HepG2 (cell line): ENCODE data around the gene ITM2B. TPM values are rescaled to one million over a fixed set of nuclear protein-coding genes. Genes with fewer than 3 reads are reported as not detected.
A peak's percentile ranks its signal among the peaks of the same experiment; 100 is the strongest.

Experiments
- GABPB1 ChIP-seq: IDR thresholded peaks from 2 replicates; pipeline ENCODE4 v1.6.1; 2016; ENCODE audit warnings: mild to moderate bottlenecking, missing genetic modification reagents, moderate library complexity, missing compliant biosample characterization
- HNF4A ChIP-seq: sonication (generic); formaldehyde crosslinking; IDR thresholded peaks from 2 replicates; pipeline ENCODE4 v1.4.0; 2020; ENCODE audit warnings: missing genetic modification reagents
- NFE2L2 ChIP-seq: fragments of 150-350 bp; IDR thresholded peaks from 2 replicates; pipeline ENCODE4 v1.6.1; 2014; ENCODE audit warnings: low read length
- RARA ChIP-seq: IDR thresholded peaks from 2 replicates; pipeline ENCODE4 v1.6.1; 2016; ENCODE audit warnings: missing genetic modification reagents, missing compliant biosample characterization
- SAP130 ChIP-seq: IDR thresholded peaks from 2 replicates; pipeline ENCODE4 v1.6.1; 2016; ENCODE audit warnings: low read depth
- XRCC5 ChIP-seq: fragments of 200-400 bp; formaldehyde crosslinking; optimal IDR thresholded peaks from 2 replicates; pipeline ENCODE3; 2017; ENCODE audit warnings: mild to moderate bottlenecking, low read length
- ZNF614 ChIP-seq: IDR thresholded peaks from 2 replicates; pipeline ENCODE4 v1.6.1; 2018; ENCODE audit warnings: missing biosample characterization, missing genetic modification reagents, inconsistent platforms, borderline replicate concordance
- ZNF644 ChIP-seq: IDR thresholded peaks from 2 replicates; pipeline ENCODE4 v1.6.1; 2016; ENCODE audit warnings: low read depth
- ZNF678 ChIP-seq: sonication (generic); formaldehyde crosslinking; IDR thresholded peaks from 2 replicates; pipeline ENCODE4 v1.4.0; 2020; ENCODE audit warnings: mild to moderate bottlenecking, missing genetic modification reagents
- ZNF703 ChIP-seq: sonication (generic); formaldehyde crosslinking; IDR thresholded peaks from 2 replicates; pipeline ENCODE4 v1.5.1; 2020; ENCODE audit warnings: missing genetic modification reagents, mild to moderate bottlenecking, moderate library complexity, borderline replicate concordance
- ZSCAN12 ChIP-seq: sonication (generic); formaldehyde crosslinking; IDR thresholded peaks from 2 replicates; pipeline ENCODE4 v1.9.0; 2021; ENCODE audit warnings: mild to moderate bottlenecking, missing genetic modification reagents
- polyA plus RNA-seq, 8 experiments: library from polyadenylated mRNA; depleted of rRNA in 3 of 8; stranded (reverse) in 7 of 8; unstranded in 1 of 8; fragments of >200 nt; fragmentation: Illumina TruSeq in 4 of 8; extraction: Trizol in 4 of 8; gene quantifications; 2 replicates each; pipeline versions ENCODE4 v1.2.1 to v1.2.3, GENCODE V29; 2011 to 2016; ENCODE audit warnings: low read depth in 4 of 8, missing spikeins in 1 of 8, mixed read lengths in 1 of 8; ENCODE audit not compliant: insufficient read depth in 1 of 8
- total RNA-seq, 5 experiments: library from RNA; depleted of rRNA; stranded (reverse); fragments of >200 nt; fragmentation: Illumina TruSeq; extraction: Trizol; gene quantifications; 2 replicates each; pipeline ENCODE4 v1.2.3, GENCODE V29; 2016; ENCODE audit warnings: low read depth in 1 of 5
- TF ChIP-seq, protein P1 (sequence below): sonication (generic); formaldehyde crosslinking; IDR thresholded peaks from 2 replicates; pipeline ENCODE4 v1.4.0; 2020; ENCODE audit warnings: missing genetic modification reagents; ENCODE audit errors: not compliant biosample characterization
- TF ChIP-seq, protein P2 (sequence below), 2 experiments: fragments of 450-650 bp in 1 of 2; sonication (generic) in 1 of 2; formaldehyde crosslinking in 1 of 2; IDR thresholded peaks; 2 replicates each; pipeline versions ENCODE4 v1.6.1 to v1.8.0; 2016 to 2022; ENCODE audit warnings: antibody characterized with exemption in 1 of 2, mild to moderate bottlenecking in 1 of 2, missing genetic modification reagents in 1 of 2
- TF ChIP-seq, protein P3 (sequence below): sonication (generic); formaldehyde crosslinking; IDR thresholded peaks from 2 replicates; pipeline ENCODE4 v1.4.0; 2020; ENCODE audit warnings: missing genetic modification reagents, mild to moderate bottlenecking, borderline replicate concordance
- TF ChIP-seq, protein P4 (sequence below): IDR thresholded peaks from 2 replicates; pipeline ENCODE4 v1.6.1; 2016; ENCODE audit warnings: low read depth

ITM2B gene
- total and polyA plus RNA-seq, 2 of the 13 experiments (the other 11 are each of a cell fraction or from before 2014, with no cell fraction given), result 158 to 373 TPM

DNA sequence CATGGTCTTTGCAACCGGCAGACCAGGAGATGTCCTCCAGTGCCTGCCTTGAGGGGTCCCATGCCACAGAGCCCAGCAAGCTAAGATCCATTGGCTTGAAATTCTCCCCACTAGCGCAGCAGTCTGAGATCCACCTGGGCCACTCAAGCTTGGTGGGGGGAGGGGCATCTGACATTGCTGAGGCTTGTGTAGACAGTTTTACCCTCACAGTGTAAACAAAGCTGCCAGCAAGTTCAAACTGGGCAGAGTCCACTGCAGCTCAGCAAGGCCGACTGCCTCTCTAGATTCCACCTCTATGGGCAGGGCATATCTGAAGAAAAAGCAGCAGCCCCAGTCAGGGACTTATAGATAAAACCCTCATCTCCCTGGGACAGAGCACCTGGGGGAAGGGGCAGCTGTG lies 32.0 kb upstream of the ITM2B start (continued):
- TF ChIP-seq HNF4A, result peak; percentile 94
- TF ChIP-seq ZSCAN12 (CRISPR knock-in tag), result no peak
- TF ChIP-seq, protein P1, sequence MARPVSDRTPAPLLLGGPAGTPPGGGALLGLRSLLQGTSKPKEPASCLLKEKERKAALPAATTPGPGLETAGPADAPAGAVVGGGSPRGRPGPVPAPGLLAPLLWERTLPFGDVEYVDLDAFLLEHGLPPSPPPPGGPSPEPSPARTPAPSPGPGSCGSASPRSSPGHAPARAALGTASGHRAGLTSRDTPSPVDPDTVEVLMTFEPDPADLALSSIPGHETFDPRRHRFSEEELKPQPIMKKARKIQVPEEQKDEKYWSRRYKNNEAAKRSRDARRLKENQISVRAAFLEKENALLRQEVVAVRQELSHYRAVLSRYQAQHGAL (CRISPR knock-in tag), result no peak
- TF ChIP-seq GABPB1 (CRISPR knock-in tag), result 0 out of 2 replicates have a peak, but pooled peaks have one; percentile 19
- TF ChIP-seq ZNF614 (CRISPR knock-in tag), result peak; percentile 79; the same call in 1 of the 2 replicates
- TF ChIP-seq, protein P2, sequence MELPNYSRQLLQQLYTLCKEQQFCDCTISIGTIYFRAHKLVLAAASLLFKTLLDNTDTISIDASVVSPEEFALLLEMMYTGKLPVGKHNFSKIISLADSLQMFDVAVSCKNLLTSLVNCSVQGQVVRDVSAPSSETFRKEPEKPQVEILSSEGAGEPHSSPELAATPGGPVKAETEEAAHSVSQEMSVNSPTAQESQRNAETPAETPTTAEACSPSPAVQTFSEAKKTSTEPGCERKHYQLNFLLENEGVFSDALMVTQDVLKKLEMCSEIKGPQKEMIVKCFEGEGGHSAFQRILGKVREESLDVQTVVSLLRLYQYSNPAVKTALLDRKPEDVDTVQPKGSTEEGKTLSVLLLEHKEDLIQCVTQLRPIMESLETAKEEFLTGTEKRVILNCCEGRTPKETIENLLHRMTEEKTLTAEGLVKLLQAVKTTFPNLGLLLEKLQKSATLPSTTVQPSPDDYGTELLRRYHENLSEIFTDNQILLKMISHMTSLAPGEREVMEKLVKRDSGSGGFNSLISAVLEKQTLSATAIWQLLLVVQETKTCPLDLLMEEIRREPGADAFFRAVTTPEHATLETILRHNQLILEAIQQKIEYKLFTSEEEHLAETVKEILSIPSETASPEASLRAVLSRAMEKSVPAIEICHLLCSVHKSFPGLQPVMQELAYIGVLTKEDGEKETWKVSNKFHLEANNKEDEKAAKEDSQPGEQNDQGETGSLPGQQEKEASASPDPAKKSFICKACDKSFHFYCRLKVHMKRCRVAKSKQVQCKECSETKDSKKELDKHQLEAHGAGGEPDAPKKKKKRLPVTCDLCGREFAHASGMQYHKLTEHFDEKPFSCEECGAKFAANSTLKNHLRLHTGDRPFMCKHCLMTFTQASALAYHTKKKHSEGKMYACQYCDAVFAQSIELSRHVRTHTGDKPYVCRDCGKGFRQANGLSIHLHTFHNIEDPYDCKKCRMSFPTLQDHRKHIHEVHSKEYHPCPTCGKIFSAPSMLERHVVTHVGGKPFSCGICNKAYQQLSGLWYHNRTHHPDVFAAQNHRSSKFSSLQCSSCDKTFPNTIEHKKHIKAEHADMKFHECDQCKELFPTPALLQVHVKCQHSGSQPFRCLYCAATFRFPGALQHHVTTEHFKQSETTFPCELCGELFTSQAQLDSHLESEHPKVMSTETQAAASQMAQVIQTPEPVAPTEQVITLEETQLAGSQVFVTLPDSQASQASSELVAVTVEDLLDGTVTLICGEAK (IDR thresholded peaks at IDR 0.05), result no peak
- TF ChIP-seq, protein P2 (CRISPR knock-in tag; IDR thresholded peaks at IDR 0.05), result peak; percentile 81; the same call in 1 of the 2 replicates
- TF ChIP-seq, protein P3, sequence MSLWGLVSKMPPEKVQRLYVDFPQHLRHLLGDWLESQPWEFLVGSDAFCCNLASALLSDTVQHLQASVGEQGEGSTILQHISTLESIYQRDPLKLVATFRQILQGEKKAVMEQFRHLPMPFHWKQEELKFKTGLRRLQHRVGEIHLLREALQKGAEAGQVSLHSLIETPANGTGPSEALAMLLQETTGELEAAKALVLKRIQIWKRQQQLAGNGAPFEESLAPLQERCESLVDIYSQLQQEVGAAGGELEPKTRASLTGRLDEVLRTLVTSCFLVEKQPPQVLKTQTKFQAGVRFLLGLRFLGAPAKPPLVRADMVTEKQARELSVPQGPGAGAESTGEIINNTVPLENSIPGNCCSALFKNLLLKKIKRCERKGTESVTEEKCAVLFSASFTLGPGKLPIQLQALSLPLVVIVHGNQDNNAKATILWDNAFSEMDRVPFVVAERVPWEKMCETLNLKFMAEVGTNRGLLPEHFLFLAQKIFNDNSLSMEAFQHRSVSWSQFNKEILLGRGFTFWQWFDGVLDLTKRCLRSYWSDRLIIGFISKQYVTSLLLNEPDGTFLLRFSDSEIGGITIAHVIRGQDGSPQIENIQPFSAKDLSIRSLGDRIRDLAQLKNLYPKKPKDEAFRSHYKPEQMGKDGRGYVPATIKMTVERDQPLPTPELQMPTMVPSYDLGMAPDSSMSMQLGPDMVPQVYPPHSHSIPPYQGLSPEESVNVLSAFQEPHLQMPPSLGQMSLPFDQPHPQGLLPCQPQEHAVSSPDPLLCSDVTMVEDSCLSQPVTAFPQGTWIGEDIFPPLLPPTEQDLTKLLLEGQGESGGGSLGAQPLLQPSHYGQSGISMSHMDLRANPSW (CRISPR knock-in tag), result 0 out of 2 replicates have a peak, but pooled peaks have one; percentile 41
- TF ChIP-seq ZNF644 (CRISPR knock-in tag), result peak; percentile 93
- TF ChIP-seq NFE2L2, result no peak
- no peak for TF ChIP-seq ZNF678 (CRISPR knock-in tag)
- no peak for TF ChIP-seq ZNF703 (CRISPR knock-in tag)
- TF ChIP-seq RARA, result peak; percentile 69
- TF ChIP-seq, protein P4, sequence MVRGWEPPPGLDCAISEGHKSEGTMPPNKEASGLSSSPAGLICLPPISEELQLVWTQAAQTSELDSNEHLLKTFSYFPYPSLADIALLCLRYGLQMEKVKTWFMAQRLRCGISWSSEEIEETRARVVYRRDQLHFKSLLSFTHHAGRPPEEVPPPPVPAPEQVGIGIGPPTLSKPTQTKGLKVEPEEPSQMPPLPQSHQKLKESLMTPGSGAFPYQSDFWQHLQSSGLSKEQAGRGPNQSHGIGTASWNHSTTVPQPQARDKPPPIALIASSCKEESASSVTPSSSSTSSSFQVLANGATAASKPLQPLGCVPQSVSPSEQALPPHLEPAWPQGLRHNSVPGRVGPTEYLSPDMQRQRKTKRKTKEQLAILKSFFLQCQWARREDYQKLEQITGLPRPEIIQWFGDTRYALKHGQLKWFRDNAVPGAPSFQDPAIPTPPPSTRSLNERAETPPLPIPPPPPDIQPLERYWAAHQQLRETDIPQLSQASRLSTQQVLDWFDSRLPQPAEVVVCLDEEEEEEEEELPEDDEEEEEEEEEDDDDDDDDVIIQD, result peak; percentile 85
- TF ChIP-seq XRCC5, result peak; percentile 53
- peak; percentile 64 for TF ChIP-seq SAP130
